ENCODE data around the gene PSORS1C1. TPM values are rescaled to one million over a fixed set of nuclear protein-coding genes. Genes with fewer than 3 reads are reported as not detected.

Gene PSORS1C1
- total RNA-seq, 4 donors from 2014 or later, result 4.1 to 15.8 (median 5.5) TPM

DNA sequence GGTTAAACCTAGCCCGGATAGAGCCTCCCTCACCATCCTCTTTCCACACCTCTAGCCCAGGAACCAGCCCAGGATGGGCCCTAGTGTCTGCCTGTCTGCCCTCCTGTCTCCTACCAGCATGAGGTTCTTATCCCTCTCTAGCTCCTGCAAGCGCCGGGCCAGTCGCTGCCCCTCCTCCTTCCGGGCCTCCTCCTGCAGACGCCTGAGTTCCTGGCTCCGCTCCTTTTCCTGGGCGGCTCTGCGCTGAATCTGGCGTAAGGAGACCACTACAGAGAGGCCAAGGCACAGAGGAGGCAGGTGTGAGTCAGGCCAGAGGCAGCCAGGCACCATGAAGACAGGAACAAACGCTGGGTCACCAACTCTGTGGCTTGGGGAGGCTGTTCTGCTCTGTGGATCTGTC lies 28.5 kb downstream of the PSORS1C1 start:
- H3K27me3 ChIP-seq, result no peaks in the 10 kb centered on the region
- WGBS, result 32% methylated on average over 11 of the region's 11 CpGs
- DNase-seq (ENCODE audit: low spot score in 2 of 2), result no peak
- H3K27ac ChIP-seq, result no peak overlapping the region
- H3K36me3 ChIP-seq, result peaks cover 16% of the 10 kb centered on the region
- H3K4me3 ChIP-seq, result no peak overlapping the region
- TF ChIP-seq POLR2A (IDR thresholded peaks at IDR 0.05) (no peak), EP300 (IDR thresholded peaks at IDR 0.05) (no peak), POLR2AphosphoS5 (IDR thresholded peaks at IDR 0.05) (no peak)
- TF ChIP-seq, protein P1, sequence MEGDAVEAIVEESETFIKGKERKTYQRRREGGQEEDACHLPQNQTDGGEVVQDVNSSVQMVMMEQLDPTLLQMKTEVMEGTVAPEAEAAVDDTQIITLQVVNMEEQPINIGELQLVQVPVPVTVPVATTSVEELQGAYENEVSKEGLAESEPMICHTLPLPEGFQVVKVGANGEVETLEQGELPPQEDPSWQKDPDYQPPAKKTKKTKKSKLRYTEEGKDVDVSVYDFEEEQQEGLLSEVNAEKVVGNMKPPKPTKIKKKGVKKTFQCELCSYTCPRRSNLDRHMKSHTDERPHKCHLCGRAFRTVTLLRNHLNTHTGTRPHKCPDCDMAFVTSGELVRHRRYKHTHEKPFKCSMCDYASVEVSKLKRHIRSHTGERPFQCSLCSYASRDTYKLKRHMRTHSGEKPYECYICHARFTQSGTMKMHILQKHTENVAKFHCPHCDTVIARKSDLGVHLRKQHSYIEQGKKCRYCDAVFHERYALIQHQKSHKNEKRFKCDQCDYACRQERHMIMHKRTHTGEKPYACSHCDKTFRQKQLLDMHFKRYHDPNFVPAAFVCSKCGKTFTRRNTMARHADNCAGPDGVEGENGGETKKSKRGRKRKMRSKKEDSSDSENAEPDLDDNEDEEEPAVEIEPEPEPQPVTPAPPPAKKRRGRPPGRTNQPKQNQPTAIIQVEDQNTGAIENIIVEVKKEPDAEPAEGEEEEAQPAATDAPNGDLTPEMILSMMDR (IDR thresholded peaks at IDR 0.05), result no peak
- H3K9me3 ChIP-seq, result no peaks in the 10 kb centered on the region
- peaks cover 19% of the 10 kb centered on the region for H3K4me1 ChIP-seq

DNA sequence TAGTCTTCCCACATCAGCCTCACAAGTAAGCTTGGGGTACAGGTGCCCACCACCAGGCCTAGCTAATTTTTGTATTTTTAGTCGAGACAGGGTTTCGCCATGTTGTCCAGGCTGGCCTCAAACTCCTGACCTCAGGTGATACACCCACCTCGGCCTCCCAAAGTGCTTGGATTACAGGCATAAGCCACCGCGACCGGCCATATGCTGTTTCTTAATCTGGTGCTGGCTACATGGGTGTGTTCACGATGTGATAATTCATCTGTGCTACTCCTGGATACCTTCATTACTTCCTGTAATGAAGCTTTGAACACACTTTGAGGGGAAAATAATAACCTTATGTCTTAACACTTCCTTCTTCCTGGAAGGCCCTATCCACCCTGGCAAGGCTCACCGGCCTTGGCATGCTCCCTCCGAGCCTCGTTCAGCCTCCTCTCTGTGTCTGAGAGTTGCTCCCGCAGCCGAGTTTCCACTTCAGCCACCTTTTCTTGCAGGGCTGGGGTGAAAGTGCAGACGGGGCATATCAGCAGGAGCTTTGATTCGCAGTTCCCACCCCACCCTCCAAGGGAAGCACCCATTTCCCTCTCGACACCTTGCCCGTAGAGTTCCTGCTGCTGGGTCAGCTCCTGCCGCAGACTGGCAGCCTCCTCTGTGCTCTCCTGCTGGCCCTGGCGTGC lies 29.8 kb downstream of the PSORS1C1 start:
- H3K4me3 ChIP-seq, result no peak overlapping the region
- TF ChIP-seq POLR2AphosphoS5 (IDR thresholded peaks at IDR 0.05) (no peak), POLR2A (IDR thresholded peaks at IDR 0.05) (no peak), EP300 (IDR thresholded peaks at IDR 0.05) (no peak)
- TF ChIP-seq, protein P1 (IDR thresholded peaks at IDR 0.05), result no peak
- WGBS, result 84% methylated on average over 18 of the region's 18 CpGs
- no peaks in the 10 kb centered on the region for H3K9me3 ChIP-seq
- no peak overlapping the region for H3K27ac ChIP-seq
- H3K36me3 ChIP-seq, result peaks cover 23% of the 10 kb centered on the region
- H3K27me3 ChIP-seq, result no peaks in the 10 kb centered on the region
- DNase-seq (ENCODE audit: low spot score in 2 of 2), result no peak
- peaks cover 10% of the 10 kb centered on the region for H3K4me1 ChIP-seq

DNA sequence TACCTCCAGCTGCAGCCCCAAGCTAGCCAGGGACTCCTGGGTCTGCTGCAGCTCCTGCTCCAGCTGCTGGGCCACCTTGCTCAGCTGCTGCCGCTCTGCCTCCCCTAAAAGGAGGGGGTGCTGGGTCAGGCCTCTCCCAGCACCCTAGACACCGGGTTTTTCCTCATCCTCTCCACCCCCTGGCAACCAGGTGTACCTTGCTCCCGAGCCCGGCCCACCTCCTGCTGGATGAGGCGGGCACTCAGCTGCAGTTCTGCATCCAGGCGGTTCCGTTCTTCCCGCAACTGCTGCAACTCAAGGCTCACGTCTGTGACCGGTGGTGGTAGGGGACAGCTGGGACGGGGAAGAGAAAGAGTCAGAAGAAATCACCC lies 30.4 kb downstream of the PSORS1C1 start:
- no peak for DNase-seq (ENCODE audit: low spot score in 2 of 2)

DNA sequence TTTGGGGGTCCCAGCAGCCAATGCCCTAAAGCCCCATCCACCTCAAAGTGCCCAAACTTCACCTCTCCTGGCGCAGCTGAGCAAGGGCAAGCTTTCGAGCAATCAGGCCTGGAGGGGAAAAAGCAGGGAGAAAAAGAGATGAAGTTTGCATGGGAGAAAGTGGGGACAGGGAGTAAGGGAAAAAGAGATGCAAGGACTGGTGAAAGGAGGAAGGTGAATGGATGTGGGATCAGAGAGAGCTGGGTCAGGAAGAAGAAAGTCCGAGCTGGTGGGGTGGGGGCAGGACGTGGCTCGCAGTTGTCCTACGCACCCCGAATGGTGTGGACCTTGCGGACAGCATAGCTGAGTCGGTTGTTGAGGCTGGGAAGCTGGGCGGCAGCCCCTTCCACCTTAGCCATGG lies 30.8 kb downstream of the PSORS1C1 start:
- WGBS, result 90% methylated on average over 10 of the region's 10 CpGs
- Histone ChIP-seq H3K4me3 (no peak overlapping the region), H3K4me1 (peaks cover 5% of the 10 kb centered on the region), H3K9me3 (no peaks in the 10 kb centered on the region), H3K27me3 (no peaks in the 10 kb centered on the region), H3K36me3 (peaks cover 33% of the 10 kb centered on the region), H3K27ac (no peak overlapping the region)
- TF ChIP-seq POLR2A (IDR thresholded peaks at IDR 0.05) (no peak), POLR2AphosphoS5 (IDR thresholded peaks at IDR 0.05) (no peak), EP300 (IDR thresholded peaks at IDR 0.05) (no peak)
- TF ChIP-seq, protein P1 (IDR thresholded peaks at IDR 0.05), result no peak
- DNase-seq (ENCODE audit: low spot score in 2 of 2), result no peak

More for the DNA sequence above, 30.4 kb downstream of the PSORS1C1 start:
- no peak overlapping the region for H3K27ac ChIP-seq
- no peak overlapping the region for H3K4me3 ChIP-seq
- H3K27me3 ChIP-seq, result no peaks in the 10 kb centered on the region
- peaks cover 5% of the 10 kb centered on the region for H3K4me1 ChIP-seq
- peaks cover 29% of the 10 kb centered on the region for H3K36me3 ChIP-seq
- TF ChIP-seq POLR2AphosphoS5 (IDR thresholded peaks at IDR 0.05) (no peak), POLR2A (IDR thresholded peaks at IDR 0.05) (no peak), EP300 (IDR thresholded peaks at IDR 0.05) (no peak)
- TF ChIP-seq, protein P1 (IDR thresholded peaks at IDR 0.05), result no peak
- WGBS, result 83% methylated on average over 11 of the region's 11 CpGs
- H3K9me3 ChIP-seq, result no peaks in the 10 kb centered on the region

DNA sequence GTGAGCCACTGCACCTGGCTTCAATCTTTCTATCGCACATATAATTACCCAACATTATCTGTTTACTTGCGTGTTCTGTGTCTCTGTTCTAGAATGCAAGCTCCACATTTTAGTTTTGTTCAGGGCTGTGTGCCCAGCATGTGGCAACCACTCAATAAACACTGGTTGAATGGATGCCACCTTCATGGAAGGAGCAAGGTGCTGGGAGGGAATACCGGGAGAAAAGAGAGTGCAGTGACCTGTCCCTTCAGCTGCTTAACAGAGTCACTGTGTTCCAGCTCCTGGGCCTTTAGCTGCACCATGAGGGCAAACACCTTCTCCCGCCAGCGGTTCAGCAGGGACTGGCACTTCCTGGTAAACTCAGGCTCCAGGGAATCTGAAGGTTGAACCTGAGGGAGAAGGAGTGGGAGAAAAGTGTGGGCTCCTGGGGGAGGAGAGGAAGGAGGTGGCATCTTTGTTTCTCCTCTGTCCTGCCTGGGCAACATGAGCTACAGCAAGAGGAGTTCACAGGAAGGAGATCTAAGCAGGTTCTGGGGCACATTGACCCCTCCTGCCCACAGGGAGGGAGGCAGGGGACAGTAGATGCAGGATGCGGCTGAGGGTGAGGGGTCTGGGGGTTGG lies 35.3 kb downstream of the PSORS1C1 start:
- Histone ChIP-seq H3K27me3 (no peaks in the 10 kb centered on the region), H3K4me3 (no peak overlapping the region), H3K9me3 (no peaks in the 10 kb centered on the region), H3K36me3 (peaks cover 49% of the 10 kb centered on the region), H3K4me1 (no peaks in the 10 kb centered on the region), H3K27ac (no peak overlapping the region)
- DNase-seq (ENCODE audit: low spot score in 2 of 2), result no peak
- WGBS, result 87% methylated on average over 6 of the region's 6 CpGs
- no peak for TF ChIP-seq POLR2AphosphoS5 (IDR thresholded peaks at IDR 0.05)
- TF ChIP-seq POLR2A (IDR thresholded peaks at IDR 0.05), result no peak
- TF ChIP-seq, protein P1 (IDR thresholded peaks at IDR 0.05), result no peak
- no peak for TF ChIP-seq EP300 (IDR thresholded peaks at IDR 0.05)
